ENCODE data around the gene AMN.

The AMN gene

GRCh38 chr14:102909462-102909861 is 13.0 kb upstream of the AMN start:
- TF ChIP-seq MYC (IDR thresholded peaks at IDR 0.05; ENCODE audit: low read depth, low read length) (no peak), CTCF (IDR thresholded peaks at IDR 0.05; ENCODE audit: low read depth, low read length) (no peak), MAX (IDR thresholded peaks at IDR 0.05; ENCODE audit: low read depth, low read length) (no peak), POLR2A (IDR thresholded peaks at IDR 0.05; ENCODE audit: extremely low read depth, insufficient read length) (no peak)
- no peak overlapping the region for H3K4me3 ChIP-seq (ENCODE audit: low read depth, low read length)

GRCh38 chr14:102909911-102910310 is 12.6 kb upstream of the AMN start:
- no peak for TF ChIP-seq MYC (IDR thresholded peaks at IDR 0.05; ENCODE audit: low read depth, low read length)
- no peak for TF ChIP-seq MAX (IDR thresholded peaks at IDR 0.05; ENCODE audit: low read depth, low read length)
- DNase-seq (ENCODE audit: low read depth), result no peak
- H3K4me3 ChIP-seq (ENCODE audit: low read depth, low read length), result no peak overlapping the region

More at GRCh38 chr14:102909462-102909861, 13.0 kb upstream of the AMN start:
- DNase-seq (ENCODE audit: low read depth), result no peak

GRCh38 chr14:102910442-102910841 is 12.0 kb upstream of the AMN start:
- no peak for DNase-seq (ENCODE audit: low read depth)
- H3K4me3 ChIP-seq (ENCODE audit: low read depth, low read length), result no peak overlapping the region
- TF ChIP-seq MAX (IDR thresholded peaks at IDR 0.05; ENCODE audit: low read depth, low read length) (no peak), CTCF (IDR thresholded peaks at IDR 0.05; ENCODE audit: low read depth, low read length) (no peak), MYC (IDR thresholded peaks at IDR 0.05; ENCODE audit: low read depth, low read length) (no peak), POLR2A (IDR thresholded peaks at IDR 0.05; ENCODE audit: extremely low read depth, insufficient read length) (no peak)

- DNase-seq (ENCODE audit: low read depth), result no peak
- H3K4me3 ChIP-seq (ENCODE audit: low read depth, low read length), result no peak overlapping the region
- TF ChIP-seq MYC (IDR thresholded peaks at IDR 0.05; ENCODE audit: low read depth, low read length), result no peak
Measured at GRCh38 chr14:102911541-102911951, 10.9 kb upstream of the AMN start.

- TF ChIP-seq CTCF (IDR thresholded peaks at IDR 0.05; ENCODE audit: low read depth, low read length) (no peak), MYC (IDR thresholded peaks at IDR 0.05; ENCODE audit: low read depth, low read length) (no peak), MAX (IDR thresholded peaks at IDR 0.05; ENCODE audit: low read depth, low read length) (no peak), POLR2A (IDR thresholded peaks at IDR 0.05; ENCODE audit: extremely low read depth, insufficient read length) (no peak)
- H3K4me3 ChIP-seq (ENCODE audit: low read depth, low read length), result no peak overlapping the region
- no peak for DNase-seq (ENCODE audit: low read depth)
Measured at GRCh38 chr14:102911991-102912761, 10.3 kb upstream of the AMN start.

- no peak for DNase-seq (ENCODE audit: low read depth)
- H3K4me3 ChIP-seq (ENCODE audit: low read depth, low read length), result no peak overlapping the region
- TF ChIP-seq POLR2A (IDR thresholded peaks at IDR 0.05; ENCODE audit: extremely low read depth, insufficient read length), result no peak
- TF ChIP-seq MAX (IDR thresholded peaks at IDR 0.05; ENCODE audit: low read depth, low read length), result no peak
- TF ChIP-seq CTCF (IDR thresholded peaks at IDR 0.05; ENCODE audit: low read depth, low read length), result no peak
- TF ChIP-seq MYC (IDR thresholded peaks at IDR 0.05; ENCODE audit: low read depth, low read length), result no peak
Measured at GRCh38 chr14:102913341-102914211, 8.9 kb upstream of the AMN start.
